KBM-7 (cell line): ENCODE measurements around the gene LCK.
A peak's percentile ranks its signal among the peaks of the same experiment; 100 is the strongest.

Source experiments
- DNase-seq: peaks from one replicate; pipeline ENCODE4 v3.0.0-alpha.2; 2015
- in situ Hi-C: fragments of 300-500 bp; cut with MboI; formaldehyde crosslinking; loops from 2 replicates; pipeline ENCODE4 v1.14.3; 2020; ENCODE audit warnings: low sequenced_read_pairs, low pct_unique_long_range_greater_than_20kb, mixed read lengths

LCK gene

DNA sequence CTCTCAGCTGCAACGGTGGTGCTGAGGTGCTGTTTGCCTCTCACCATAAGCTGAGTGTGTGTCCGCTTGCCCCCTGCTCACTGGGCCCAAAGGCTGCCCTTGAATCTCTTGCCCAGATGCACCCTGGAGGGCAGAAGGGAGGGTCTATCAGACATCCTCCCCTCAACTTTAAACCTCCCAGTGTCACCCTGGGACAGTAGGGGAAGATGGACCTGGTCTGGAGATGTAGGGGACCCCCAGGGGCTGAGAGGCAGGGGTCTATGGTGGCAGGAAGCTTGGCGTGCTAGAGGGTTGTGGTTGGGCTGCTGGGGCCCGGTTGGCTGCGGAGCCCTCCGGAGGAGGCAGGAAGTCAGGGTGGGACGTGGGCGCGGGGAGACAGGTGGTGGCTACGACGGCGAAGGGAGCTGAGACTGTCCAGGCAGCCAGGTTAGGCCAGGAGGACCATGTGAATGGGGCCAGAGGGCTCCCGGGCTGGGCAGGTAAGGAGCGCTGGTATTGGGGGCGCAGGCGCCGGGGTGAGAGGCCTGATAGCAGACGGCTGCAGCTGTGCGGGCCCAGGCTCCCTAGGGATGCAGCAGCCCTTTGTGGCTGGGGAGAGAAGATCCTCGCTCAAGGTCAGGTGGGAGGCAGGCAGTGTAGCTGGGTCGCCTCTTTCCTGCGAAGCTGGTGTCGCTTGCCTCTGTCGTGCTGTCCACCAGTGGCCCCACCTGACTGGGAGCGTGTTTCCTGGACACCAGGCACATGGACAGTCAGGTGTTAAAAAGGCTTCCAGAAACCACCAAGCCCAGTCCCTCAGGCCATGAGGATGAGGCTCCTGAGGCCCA lies at the start of gene LCK:
Gene LCK, plus strand, starts transcription at position 373 of the 824 bp plus-strand sequence. CDS start 23,065 bp downstream, outside the sequence.
- no peak for DNase-seq

DNA sequence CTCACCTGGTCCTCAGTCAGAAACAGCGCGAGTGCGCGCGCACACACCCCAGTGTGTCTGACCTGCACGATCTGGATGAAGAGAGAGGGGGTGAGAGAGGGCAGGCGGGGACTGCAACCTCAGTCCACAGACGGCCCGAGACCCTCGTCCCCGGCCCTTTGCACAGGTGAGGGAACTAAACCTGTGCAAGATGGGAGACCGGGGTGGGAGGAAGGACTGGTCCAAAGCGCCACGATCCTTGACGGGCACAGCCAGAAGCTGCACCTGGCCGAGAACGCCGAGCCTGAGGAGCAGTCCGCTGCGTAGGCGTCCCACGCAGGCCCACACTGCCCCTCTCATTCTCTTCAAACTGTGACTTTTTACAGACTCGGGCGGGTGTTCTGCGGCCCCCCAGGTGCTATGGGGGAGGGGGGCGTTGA lies 46.1 kb upstream of the LCK start:
- in situ Hi-C loops, result no loop called here
- no peak for DNase-seq

More for the DNA sequence above, at the start of gene LCK:
- in situ Hi-C loops, result no loop called here

DNA sequence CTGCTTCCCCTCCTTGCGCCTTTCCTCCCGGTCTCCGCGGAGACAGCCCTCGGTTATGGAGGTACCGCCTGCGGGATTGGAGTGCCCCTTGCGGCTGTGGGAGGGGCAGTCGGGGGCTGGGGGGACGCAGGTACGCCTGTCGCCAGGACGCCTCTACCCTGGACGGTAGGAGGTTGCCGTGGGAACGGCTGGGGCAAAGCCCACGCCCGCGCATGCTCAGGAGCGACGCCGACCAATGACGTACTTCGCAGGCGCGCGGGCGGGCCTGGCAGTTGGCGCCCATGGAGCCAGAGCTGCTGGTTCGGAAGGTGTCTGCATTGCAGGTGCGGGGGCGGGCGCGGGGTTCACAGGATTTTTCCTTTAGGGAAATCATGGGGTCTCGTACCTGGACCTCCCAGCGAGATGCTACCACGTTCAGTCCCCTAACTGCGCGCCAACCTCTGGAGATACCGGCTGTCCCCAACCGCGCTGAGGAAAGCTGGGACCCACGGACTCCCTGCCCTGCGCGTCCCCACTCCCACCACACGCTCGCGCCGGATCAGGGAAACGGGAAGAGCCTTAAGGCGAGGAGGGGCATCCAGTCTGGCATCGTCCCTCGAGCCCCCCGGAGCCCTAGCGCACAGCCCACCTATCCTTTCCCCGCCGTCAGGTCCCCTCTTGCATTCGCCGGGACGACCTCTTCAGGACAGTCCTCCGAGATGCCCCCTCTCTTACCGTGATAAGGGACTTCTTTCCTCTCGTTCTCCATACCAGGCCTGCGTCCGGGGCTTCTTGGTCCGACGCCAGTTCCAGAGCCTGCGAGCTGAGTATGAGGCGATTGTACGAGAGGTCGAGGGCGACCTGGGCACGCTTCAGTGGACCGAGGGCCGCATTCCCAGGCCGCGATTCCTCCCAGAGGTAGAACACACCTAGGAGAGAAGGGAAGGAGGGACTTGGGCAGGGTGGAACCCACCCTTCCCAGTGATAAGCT lies 45.4 kb upstream of the LCK start, which contains the start of gene IQCC:
Gene IQCC, plus strand, starts transcription at position 271 of the 970 bp plus-strand sequence. Its CDS starts 11 bp downstream, at position 282.
- in situ Hi-C loops, result no loop called here
- peak; percentile 85 for DNase-seq

DNA sequence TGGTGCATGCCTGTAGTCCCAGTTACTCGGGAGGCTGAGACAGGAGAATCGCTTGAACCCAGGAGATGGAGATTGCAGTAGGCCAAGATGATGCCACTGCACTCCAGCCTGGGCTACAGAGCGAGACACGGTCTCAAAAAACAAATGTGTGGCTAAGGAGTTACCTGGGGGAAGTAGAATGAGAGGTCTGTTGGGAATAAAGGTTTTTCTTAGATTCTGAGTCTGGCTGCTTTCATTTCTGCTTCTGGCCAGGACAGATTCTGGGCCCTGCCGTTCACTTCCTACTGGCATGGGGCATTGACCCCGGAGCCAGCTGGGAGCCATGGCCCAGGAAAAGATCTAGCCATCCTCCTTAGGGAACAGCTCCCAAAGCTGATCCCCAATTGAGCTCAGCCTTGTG lies 42.6 kb upstream of the LCK start:
- no peak for DNase-seq
- in situ Hi-C loops, result no loop called here

DNA sequence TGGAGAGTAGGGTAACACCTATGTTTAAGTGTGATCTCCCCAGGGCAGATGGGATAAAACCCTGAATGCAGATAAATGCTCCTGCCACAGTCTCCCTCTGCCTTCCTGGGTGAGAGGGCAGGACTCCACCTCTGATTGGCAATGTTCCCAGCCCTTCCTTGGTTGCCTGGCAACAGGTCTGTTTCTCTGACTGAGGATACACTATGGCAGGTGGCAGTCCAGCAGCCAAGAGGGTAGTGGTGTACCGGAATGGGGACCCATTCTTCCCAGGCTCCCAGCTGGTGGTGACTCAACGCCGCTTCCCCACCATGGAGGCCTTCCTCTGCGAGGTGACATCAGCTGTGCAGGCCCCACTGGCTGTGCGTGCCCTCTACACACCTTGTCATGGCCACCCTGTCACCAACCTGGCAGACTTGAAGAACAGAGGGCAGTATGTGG lies 42.2 kb upstream of the LCK start, which contains the start of gene DCDC2B:
Gene DCDC2B, plus strand, starts transcription at position 199 of the 438 bp plus-strand sequence. Its CDS starts 5 bp downstream, at position 204.
- in situ Hi-C loops, result no loop called here

DNA sequence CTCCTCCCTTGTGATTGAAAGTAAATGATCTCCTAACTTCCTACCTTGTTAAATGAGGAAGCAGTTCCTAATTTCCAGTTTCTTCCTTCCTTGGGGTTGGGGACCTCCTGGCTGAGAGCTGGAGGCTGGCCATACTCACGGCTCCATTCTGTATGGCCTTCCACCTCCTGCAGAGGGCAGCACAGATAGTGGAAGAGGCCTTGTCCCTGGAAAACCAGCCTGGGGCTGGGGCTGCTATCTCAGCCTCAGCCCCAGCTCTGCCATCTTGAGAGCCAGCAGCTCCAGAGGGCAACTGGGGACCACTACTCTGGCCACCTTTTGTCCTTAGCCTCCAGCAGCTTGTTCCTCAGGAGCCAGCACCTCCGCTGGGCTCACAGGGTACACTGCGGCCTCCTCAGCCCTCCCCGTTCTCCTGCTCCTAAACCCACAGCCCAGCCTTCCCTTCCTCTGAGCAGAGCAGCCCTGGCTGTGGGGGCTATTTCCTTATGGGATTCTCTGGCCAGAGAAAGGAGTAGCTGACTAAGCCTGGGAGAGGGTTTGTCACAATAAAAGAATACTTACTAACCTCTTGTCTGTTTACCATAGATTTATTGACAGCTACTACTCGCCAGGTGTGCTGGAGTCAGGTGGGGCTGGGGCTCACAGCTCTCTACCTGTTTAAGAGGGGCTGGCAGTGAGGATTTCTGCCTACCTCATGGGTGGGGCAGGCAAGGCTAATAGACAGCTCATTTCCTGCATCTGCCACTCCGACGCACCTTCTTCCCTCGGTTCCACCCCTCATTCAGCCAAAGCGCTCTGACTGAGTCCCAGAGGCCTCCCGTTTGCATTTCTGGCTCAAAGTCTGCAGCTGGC lies 35.2 kb upstream of the LCK start:
- in situ Hi-C loops, result no loop called here
- peak; percentile 79 for DNase-seq

More for the DNA sequence above, 42.2 kb upstream of the LCK start, which contains the start of gene DCDC2B:
- DNase-seq, result no peak

DNA sequence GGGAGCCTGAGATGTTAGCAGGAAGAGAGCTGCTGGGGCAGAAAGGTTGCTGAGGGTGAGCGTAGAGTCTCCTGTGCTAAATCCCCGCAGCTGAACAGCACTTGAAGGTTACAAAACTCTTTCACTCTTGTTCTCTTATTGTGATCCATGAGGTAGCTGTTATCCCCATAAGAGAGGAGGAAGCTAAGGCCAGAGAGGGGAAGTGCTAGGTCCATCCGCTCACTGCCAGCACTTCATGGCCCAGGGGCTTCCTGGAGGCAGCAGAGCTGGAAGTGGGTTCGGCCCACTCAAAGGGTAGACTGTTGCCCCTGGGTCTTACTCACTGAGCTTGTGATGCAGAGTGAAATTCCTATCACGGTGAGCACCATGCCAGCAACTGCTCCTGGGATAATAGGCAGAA lies 34.5 kb upstream of the LCK start:
- in situ Hi-C loops, result no loop called here
- no peak for DNase-seq

DNA sequence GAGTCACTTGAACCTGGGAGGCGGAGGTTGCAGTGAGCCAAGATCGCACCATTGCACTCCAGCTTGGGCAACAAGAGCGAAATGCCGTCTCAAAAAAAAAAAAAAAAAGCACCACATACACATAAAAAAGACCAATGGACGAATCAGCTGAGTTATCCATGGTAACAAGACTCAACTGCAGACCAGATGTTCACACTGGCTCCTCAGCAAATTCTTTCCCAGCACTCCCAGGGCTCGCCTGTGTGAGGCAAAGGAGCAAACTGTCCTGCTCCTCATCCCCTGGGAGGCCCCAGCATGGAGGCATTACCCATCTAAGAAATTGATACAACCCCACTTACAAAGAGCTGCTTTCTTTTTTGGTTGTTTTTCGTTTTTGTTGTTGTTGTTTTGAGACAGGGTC lies 32.0 kb upstream of the LCK start:
- no peak for DNase-seq
- in situ Hi-C loops, result no loop called here

DNA sequence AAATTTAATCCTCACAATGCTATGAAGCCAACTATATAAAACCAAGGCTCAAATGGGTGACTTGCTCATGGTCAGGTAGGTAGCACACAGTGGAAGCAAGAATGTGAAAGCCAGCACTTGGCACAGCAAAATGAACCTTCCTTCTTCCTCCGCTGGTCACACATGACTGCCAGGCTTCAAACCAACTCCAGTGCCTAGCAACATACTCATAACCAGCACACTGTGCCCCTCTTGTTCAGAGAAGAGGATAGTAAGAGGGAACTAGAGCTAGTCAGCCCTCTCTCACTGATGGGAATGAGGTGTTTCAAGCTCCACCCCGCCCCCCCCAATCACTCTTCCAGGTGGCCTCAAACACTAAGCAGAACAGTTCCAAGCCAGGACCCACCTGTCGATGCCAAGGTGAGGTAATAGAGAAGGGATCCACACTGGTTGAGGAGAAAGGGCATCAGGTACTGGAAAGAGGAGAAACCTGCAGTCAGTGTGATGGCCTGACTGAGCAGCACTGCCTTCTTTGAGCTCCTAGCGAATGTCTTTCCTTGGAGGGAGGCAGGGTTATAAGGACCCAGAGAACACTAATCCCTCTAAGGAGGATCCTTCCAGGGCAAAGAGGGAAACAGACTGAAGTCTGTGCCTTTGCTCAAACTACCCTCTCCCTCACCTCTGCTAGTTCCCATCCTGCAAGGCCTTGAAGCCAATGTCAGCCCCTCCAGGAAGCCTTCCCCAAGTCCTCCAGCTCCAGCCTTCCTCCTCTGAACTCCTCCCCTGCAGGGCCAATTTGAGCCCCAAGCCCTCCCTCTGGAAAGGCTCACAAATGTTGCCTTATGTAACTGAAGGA lies 30.1 kb upstream of the LCK start:
- in situ Hi-C loops, result no loop called here
- DNase-seq, result no peak

DNA sequence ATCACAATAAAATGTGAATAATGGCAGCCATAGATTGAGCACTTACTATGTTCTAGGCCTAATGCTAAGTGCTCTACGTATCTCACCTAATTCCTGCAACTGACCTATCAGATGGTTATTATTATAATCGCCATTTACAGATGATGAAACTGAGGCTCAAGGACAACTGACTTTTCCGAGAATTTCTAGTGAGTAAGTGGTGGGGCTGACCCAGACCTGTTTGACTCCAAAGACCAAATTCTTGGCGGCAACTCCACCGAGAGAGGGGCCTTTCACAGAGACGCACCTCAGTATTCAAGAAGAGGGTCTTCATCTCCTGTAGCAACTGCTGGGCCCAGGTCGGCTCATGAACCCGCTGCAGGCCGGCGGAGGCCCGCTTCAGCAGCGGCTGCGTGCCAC lies 29.5 kb upstream of the LCK start:
- in situ Hi-C loops, result no loop called here
- no peak for DNase-seq

DNA sequence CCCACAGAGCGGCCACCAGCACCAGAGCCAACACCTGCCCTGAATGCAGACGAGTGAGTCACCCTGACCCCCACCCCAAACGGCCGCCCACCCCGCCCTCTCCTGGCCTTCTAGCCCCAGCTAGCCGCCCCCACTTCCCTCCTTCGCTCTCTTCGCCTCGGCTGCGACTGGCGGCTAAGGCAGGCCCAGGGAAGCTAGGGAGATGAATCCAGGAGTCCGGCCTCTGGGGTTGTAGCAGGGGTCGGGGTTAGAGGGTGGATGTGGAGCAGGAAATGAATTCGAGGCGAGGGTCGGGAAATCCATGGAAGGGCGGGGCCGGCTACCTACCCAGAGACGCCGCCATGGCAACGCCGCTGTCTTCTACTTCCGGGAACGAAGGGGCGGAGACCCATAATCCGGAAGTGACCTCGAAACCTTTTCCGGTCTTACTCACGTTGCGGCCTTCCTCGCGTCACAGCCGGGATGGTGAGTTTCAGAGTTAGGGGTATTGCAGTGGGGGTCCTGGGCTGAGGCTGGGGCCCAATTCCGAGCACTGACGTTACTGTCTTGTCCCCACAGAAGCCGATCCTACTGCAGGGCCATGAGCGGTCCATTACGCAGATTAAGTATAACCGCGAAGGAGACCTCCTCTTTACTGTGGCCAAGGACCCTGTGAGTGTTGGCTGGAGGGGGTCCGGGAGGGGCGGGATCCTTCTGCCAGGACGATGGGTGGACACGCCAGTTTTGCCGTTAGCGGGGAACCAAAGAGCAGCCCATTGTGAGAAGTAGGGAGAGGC lies 28.9 kb upstream of the LCK start, which contains the start of the genes EIF3I and TMEM234:
Gene EIF3I, plus strand, starts transcription at position 428 of the 776 bp plus-strand sequence. Its CDS starts 35 bp downstream, at position 463.
Gene TMEM234, minus strand, starts transcription at position 374 of the 776 bp plus-strand sequence. Its CDS starts 31 bp downstream, at position 343.
- in situ Hi-C loops, result no loop called here
- peak; percentile 88 for DNase-seq

DNA sequence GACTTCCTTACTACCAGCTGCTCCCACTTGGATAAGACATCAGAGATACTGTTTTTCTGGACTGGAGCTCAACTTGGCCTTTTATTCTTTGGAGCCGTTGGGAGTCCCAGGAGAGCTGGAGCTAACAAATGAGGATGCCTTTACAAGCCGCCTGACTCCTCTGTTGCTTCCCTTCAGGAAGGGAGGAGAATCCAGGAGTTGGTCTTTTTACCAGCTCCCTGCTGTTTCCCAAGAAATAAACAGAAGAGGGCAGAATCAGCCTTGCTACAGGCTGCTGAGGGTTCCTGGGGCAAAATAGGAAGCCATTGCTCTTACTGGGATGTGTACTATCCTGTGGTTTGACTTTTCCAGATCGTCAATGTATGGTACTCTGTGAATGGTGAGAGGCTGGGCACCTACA lies 27.4 kb upstream of the LCK start:
- in situ Hi-C loops, result no loop called here
- DNase-seq, result no peak

DNA sequence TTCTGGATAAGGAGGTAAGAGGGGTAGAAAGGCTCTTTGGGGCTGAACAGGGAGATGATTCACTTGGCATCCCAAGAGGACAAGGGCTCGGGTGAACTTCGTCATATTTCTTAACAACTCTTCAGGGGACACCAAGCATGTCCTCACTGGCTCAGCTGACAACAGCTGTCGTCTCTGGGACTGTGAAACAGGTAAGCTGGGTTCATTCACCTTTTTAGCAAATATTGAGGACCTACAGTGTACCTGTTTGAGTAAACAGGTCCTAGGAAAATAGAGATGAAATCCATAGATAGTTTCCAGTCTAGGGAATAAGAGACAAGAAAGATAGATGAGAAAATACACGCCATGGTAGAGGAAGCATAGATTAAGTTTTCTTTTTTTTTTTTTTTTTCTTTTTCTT lies 26.8 kb upstream of the LCK start:
- in situ Hi-C loops, result no loop called here
- DNase-seq, result no peak

DNA sequence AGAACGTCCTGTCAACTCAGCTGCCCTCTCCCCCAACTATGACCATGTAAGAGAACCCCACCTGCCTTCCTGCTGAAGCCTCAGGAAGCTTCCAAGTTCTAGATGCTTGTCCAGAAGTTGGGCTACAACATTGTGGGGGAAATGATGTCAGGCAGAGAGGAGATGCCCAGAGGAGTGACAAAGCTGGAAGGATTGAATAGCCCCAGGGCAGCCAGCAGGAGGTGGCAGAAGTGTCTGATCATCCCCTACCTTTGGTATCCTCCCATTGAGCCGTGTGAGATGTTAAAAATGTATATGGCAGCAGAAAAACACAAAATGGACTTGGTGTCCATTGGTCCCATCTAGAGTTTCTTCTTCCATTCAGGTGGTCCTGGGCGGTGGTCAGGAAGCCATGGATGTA lies 22.3 kb upstream of the LCK start:
- in situ Hi-C loops, result no loop called here
- DNase-seq, result no peak

DNA sequence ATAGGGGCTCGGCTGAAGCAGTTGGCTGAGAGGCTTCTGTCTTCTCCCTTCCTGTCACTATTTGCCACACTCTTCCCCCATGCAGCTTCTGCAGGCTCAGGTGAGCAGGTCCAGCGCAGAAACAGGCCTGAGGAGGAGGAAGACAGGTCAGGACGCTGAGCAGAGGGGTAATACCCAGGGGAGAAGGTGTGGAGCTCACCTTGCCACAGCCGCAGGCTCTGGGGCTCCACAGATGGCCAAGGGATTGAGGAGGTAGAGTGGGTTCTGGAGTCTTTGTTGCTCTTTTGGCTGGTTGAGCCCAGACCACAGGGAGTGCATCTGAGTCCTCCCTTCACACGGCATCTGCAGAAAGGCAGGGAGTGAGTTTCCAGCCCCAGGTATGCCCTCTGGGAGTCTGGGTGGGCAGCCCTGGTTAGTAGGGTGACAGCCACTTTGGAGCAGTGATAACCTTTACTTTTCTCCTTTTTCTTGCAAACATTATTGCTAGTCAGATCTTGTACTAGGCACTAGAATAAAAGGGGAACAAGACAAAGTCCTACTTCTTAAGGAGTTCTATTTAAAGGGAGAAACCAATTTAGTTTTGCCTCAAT lies 19.1 kb upstream of the LCK start:
- in situ Hi-C loops, result no loop called here

DNA sequence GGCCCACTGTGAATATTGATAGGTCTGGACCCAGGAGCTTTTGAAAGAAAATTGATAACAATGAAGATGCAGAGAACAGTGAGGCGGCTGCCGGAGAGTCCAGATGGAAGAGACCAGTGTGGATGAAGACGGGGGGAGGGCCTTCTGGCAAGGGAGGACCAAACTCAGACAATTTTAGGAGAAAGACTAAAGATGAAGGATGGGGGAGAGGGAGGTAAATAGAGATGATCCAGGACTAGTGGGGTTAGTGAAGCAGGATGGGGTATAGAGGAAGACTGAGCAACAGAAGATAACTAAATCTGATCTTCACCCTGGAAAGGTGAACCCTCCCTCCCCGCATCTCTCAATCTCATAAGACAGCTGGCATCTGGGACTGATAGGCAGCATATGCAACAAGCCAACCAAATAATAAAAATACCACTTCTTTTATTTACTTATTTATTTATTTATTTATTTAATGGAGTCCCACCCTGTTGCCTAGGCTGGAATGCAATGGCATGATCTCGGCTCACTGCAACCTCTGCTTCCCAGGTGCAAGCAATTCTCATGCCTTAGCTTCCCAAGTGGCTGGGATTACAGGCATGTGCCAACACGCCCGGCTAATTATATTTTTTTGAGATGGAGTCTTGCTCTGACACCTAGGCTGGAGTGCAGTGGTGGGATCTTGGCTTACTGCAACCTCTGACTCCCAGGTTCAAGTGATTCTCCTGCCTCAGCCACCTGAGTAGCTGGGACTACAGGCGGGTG lies 18.3 kb upstream of the LCK start:
- in situ Hi-C loops, result no loop called here
- DNase-seq, result no peak

More for the DNA sequence above, 19.1 kb upstream of the LCK start:
- no peak for DNase-seq
